SK-N-MC (cell line): ENCODE measurements around the gene UBA3.

Experiments used
- EZH2 ChIP-seq: fragments of 200-600 bp; sonication (generic); IDR thresholded peaks from one replicate; pipeline ENCODE4 v1.6.1; 2017; ENCODE audit warnings: antibody characterized with exemption
- POLR2AphosphoS5 ChIP-seq: IDR thresholded peaks from 2 replicates; pipeline ENCODE4 v1.6.1; 2012; ENCODE audit warnings: mild to moderate bottlenecking, low read depth, low read length, borderline replicate concordance

GRCh38 chr3:69121950-69122349 is 41.8 kb upstream of the UBA3 start:
- TF ChIP-seq EZH2 (no peak), POLR2AphosphoS5 (no peak)
